Measurements from ENCODE around the gene TAF4.

TAF4 gene

GRCh38 chr20:61940976-61941720 is 124.5 kb downstream of the TAF4 start:
- no peak for DNase-seq

GRCh38 chr20:61940491-61940890 is 125.2 kb downstream of the TAF4 start:
- DNase-seq: no peak

GRCh38 chr20:61939691-61940360 is 125.9 kb downstream of the TAF4 start:
- no peak for DNase-seq

- no peak for DNase-seq
Measured at GRCh38 chr20:61938839-61939690, 126.6 kb downstream of the TAF4 start.

- no peak for DNase-seq
Measured at GRCh38 chr20:61937963-61938838, 127.5 kb downstream of the TAF4 start.

GRCh38 chr20:61937146-61937962 is 128.3 kb downstream of the TAF4 start:
- no peak for DNase-seq

- no peak for DNase-seq
Measured at GRCh38 chr20:61936701-61937131, 129.0 kb downstream of the TAF4 start.

GRCh38 chr20:61935926-61936700 is 129.6 kb downstream of the TAF4 start:
- no peak for DNase-seq

- no peak for DNase-seq
Measured at GRCh38 chr20:61934716-61935530, 130.8 kb downstream of the TAF4 start.

GRCh38 chr20:61933951-61934715 is 131.5 kb downstream of the TAF4 start:
- DNase-seq: no peak

GRCh38 chr20:61933481-61933950 is 132.2 kb downstream of the TAF4 start:
- no peak for DNase-seq

GRCh38 chr20:61932711-61933480 is 132.8 kb downstream of the TAF4 start:
- no peak for DNase-seq

GRCh38 chr20:61932199-61932592 is 133.5 kb downstream of the TAF4 start:
- no peak for DNase-seq

GRCh38 chr20:61931476-61932198 is 134.0 kb downstream of the TAF4 start:
- DNase-seq: no peak

- DNase-seq: no peak
Measured at GRCh38 chr20:61930776-61931475, 134.8 kb downstream of the TAF4 start.

GRCh38 chr20:61929971-61930666 is 135.6 kb downstream of the TAF4 start:
- no peak for DNase-seq

Measured in DMS153 (cell line).